ENCODE data around the gene TARBP2. TPM values are rescaled to one million over a fixed set of nuclear protein-coding genes. Genes with fewer than 3 reads are reported as not detected.
A peak's percentile ranks its signal among the peaks of the same experiment; 100 is the strongest.

Gene TARBP2
- total RNA-seq, 1 donor from 2014 or later = 52.2 TPM

DNA sequence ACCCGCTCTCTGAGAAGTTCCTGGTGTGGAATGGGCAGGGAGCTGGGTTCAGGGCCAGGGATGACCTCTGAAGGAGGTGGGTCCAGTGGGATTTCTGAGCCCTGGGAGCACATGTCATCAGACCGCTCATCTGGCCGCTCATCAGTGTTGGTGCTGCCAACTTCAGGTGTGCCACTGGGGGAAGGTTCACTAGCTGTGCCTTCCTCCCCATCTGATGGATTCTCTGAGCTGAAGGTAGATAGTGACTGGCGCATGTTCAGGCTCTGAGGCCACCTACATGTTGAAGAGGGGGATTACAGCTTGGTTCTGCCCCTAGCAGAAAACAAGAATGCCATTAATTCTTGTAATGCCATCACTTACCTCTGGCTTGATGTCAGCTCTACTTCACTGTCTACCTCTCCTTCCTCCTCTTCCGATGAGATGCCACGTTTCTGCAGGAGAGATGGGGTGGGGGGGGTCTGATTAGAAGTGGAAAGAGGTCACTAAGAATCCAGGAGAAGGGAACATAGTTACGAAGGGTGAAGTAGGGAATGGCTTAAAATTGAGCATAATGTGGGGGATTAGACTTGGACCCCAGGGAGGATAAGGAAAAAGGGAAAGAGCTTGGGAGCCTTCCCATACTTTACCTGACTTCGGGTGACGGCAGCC is 19.0 kb upstream of the TARBP2 start:
- H3K36me3 Mint-ChIP-seq (ENCODE audit: low read depth) = peaks cover 63% of the 10 kb centered on the region
- intact Hi-C loops (cut with micrococcal nuclease) = no loop called here
- H3K4me3 Mint-ChIP-seq = no peak overlapping the region
- no peaks in the 10 kb centered on the region for H3K27me3 Mint-ChIP-seq
- no peak for DNase-seq
- no peaks in the 10 kb centered on the region for H3K9me3 Mint-ChIP-seq
- no peaks in the 10 kb centered on the region for H3K4me1 Mint-ChIP-seq
- peak overlapping the region; percentile 20 for H3K27ac Mint-ChIP-seq

- Mint-ChIP-seq H3K27me3 (no peaks in the 10 kb centered on the region), H3K4me1 (peaks cover 3% of the 10 kb centered on the region), H3K9me3 (no peaks in the 10 kb centered on the region), H3K27ac (no peak overlapping the region), H3K36me3 (ENCODE audit: low read depth) (peaks cover 63% of the 10 kb centered on the region), H3K4me3 (no peak overlapping the region)
- intact Hi-C loops (cut with micrococcal nuclease) = no loop called here
- no peak for DNase-seq
These were observed 18.4 kb upstream of the TARBP2 start for GRCh38 chr12:53482626-53483168.

DNA sequence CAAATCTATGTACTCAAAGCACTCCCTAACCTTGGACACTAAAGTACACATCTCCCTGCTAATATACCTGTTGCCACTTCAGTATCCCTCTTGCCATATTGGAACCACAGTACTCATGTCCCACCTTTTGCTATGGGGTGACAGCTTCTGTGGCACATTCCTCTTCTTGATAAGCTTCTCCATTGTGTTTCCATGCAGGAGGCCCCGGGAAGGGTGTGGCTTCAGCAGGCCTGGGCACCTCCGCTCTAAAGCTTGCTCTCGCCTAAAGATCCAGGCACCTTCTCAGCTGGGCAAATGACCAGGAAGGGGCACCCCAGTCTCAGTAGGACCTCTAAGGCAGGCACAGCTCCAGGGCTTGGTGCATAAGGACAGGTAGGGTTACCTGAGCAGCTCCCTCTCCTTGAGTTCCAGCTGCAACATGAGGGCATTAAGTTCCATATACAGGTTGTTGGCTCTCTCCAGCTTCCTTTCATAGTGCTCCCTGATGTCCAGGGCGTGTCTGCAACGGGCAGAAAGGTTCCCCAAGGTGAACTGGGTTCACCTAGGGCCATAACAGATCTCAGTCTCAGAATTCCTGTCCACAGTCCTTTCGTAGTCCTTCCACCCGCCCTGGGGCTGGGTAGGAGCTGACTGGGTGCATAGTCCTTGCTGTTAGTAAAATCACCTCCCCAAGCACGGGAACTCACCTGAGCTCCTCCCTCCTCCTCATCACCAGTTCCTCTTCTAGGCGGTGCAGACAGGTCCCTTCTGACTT is 17.7 kb upstream of the TARBP2 start:
- Mint-ChIP-seq H3K4me1 (peaks cover 3% of the 10 kb centered on the region), H3K27ac (no peak overlapping the region), H3K4me3 (no peak overlapping the region), H3K27me3 (no peaks in the 10 kb centered on the region), H3K9me3 (no peaks in the 10 kb centered on the region), H3K36me3 (ENCODE audit: low read depth) (peaks cover 62% of the 10 kb centered on the region)
- intact Hi-C loops (cut with micrococcal nuclease) = no loop called here
- DNase-seq = no peak

DNA sequence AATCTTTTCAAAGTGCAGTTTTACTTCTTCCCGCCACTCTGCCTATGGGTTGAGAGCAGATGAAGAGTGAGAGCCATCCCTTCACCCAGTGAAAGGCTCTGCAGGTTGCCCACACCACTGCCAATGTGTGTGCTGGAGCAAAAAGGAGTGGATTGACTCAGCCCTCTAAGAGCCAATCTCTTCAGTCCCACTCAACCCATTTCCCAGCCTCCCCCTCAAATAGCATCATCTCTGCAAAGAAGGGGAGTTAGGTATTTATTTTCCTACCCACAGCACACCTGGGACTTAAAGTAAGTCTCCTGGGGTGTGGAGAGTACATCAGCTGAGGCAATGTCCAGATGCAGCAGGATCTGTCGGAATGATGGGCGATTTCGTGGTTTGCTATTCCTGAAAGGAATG is 17.1 kb upstream of the TARBP2 start:
- Mint-ChIP-seq H3K4me3 (no peak overlapping the region), H3K4me1 (peaks cover 3% of the 10 kb centered on the region), H3K27ac (peak overlapping the region; percentile 9), H3K36me3 (ENCODE audit: low read depth) (peaks cover 56% of the 10 kb centered on the region), H3K9me3 (no peaks in the 10 kb centered on the region), H3K27me3 (no peaks in the 10 kb centered on the region)
- intact Hi-C loops (cut with micrococcal nuclease) = no loop called here
- no peak for DNase-seq

DNA sequence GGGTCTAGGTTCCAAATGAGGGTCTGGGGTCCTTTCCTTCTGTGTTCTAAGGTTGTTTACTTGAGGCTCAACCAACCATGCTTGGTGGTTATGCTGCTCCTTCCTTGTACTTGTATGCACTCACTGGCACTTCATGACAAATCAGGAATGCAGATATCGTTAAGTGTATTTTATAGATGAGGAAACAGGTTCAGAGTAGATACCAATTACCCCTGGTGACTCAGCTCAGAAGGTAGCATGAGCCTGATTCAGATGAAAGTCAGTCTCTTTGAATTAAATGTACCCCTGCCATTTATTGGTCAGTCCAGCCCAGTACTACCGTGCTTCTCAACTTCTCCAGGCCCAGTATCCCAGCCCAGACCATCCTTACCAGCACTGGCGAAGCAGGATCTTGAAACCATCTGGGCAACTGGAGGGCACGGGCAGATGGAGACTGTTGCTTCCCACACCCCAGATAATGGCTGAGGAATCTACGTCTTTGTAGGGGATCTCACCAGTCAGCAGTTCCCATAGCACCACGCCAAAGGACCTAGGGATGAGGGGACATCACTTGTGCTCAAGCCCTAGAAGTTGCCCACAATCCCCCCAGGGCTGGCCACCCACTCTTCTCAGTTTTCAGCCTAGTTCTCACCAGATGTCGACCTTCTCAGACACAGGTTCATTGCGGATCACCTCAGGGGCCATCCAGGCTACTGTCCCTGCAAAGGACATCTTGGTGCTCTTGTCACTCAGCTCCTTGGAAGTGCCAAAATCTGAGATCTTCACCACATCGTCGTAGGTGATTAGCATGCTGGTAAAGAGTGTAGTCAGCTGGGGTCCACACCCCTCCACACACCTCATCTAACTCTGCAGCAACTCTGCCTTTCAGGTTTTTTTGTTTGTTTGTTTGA is 16.2 kb upstream of the TARBP2 start:
- no peak for DNase-seq
- intact Hi-C loops (cut with micrococcal nuclease) = no loop called here
- H3K27ac Mint-ChIP-seq = no peak overlapping the region
- H3K9me3 Mint-ChIP-seq = no peaks in the 10 kb centered on the region
- peaks cover 47% of the 10 kb centered on the region for H3K36me3 Mint-ChIP-seq (ENCODE audit: low read depth)
- H3K27me3 Mint-ChIP-seq = no peaks in the 10 kb centered on the region
- no peak overlapping the region for H3K4me3 Mint-ChIP-seq
- H3K4me1 Mint-ChIP-seq = peaks cover 3% of the 10 kb centered on the region

DNA sequence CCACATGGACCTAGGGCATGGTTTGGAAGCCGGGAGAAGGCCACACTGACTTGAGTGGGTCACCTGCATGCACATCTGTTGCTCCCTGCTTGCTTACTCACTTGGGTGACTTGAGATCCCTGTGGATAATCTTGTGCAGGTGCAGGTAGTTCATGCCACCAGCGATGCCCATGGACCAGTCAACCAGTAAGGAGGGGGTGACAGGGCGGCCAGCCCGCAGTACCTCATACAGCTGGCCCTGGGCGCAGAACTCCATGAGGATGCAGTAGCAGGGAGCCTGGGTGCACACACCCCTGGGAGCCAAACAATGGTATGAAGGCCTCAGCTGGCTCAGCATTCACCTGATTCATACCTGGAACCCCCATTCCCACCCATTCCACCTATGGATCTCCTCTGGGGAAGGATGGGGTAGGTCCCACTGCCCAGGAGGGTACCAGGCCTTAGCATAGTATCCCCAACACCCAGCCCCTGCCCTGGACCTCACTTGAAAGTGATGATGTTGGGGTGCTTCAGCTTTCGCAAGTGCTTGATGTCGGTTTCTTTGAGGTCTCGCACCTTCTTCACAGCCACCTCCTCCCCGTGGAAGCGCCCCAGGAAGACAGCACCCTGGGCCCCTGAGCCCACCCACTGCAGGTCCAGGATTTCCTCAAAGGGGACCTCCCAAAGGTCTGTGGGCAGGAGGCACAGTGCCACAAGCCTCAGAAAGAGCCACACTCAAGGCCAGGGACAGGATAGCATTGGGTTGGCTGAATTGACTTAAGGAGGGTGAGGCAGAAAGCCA is 14.9 kb upstream of the TARBP2 start:
- Mint-ChIP-seq H3K27me3 (no peaks in the 10 kb centered on the region), H3K4me3 (no peak overlapping the region), H3K4me1 (peaks cover 3% of the 10 kb centered on the region), H3K36me3 (ENCODE audit: low read depth) (peaks cover 40% of the 10 kb centered on the region), H3K27ac (no peak overlapping the region), H3K9me3 (no peaks in the 10 kb centered on the region)
- intact Hi-C loops (cut with micrococcal nuclease) = no loop called here
- no peak for DNase-seq

GRCh38 chr12:53486736-53487487 is 14.2 kb upstream of the TARBP2 start:
- Mint-ChIP-seq H3K27ac (no peak overlapping the region), H3K4me3 (no peak overlapping the region), H3K9me3 (no peaks in the 10 kb centered on the region), H3K27me3 (no peaks in the 10 kb centered on the region), H3K4me1 (peaks cover 3% of the 10 kb centered on the region), H3K36me3 (ENCODE audit: low read depth) (peaks cover 37% of the 10 kb centered on the region)
- intact Hi-C loops (cut with micrococcal nuclease) = no loop called here
- no peak for DNase-seq

GRCh38 chr12:53489242-53489864 is 11.7 kb upstream of the TARBP2 start:
- H3K9me3 Mint-ChIP-seq = no peaks in the 10 kb centered on the region
- DNase-seq = no peak
- peak overlapping the region; percentile 11 for H3K27ac Mint-ChIP-seq
- no peaks in the 10 kb centered on the region for H3K27me3 Mint-ChIP-seq
- H3K4me3 Mint-ChIP-seq = no peak overlapping the region
- intact Hi-C loops (cut with micrococcal nuclease) = no loop called here
- peaks cover 21% of the 10 kb centered on the region for H3K4me1 Mint-ChIP-seq
- H3K36me3 Mint-ChIP-seq (ENCODE audit: low read depth) = peaks cover 24% of the 10 kb centered on the region

- H3K4me1 Mint-ChIP-seq = peaks cover 28% of the 10 kb centered on the region
- H3K36me3 Mint-ChIP-seq (ENCODE audit: low read depth) = peaks cover 7% of the 10 kb centered on the region
- no peak for DNase-seq
- no peaks in the 10 kb centered on the region for H3K9me3 Mint-ChIP-seq
- intact Hi-C loops (cut with micrococcal nuclease) = no loop called here
- no peaks in the 10 kb centered on the region for H3K27me3 Mint-ChIP-seq
- H3K27ac Mint-ChIP-seq = peak overlapping the region; percentile 73
- peak overlapping the region; percentile 94 for H3K4me3 Mint-ChIP-seq
These were observed 8.9 kb upstream of the TARBP2 start for GRCh38 chr12:53492188-53492587.

- intact Hi-C loops (cut with micrococcal nuclease) = loop anchor here (1.0 kb wide), 1 partner anchor 8 kb away; the partner anchor contains the start of gene TARBP2
- peak; percentile 97 for DNase-seq
- no peaks in the 10 kb centered on the region for H3K27me3 Mint-ChIP-seq
- H3K36me3 Mint-ChIP-seq (ENCODE audit: low read depth) = peaks cover 2% of the 10 kb centered on the region
- no peaks in the 10 kb centered on the region for H3K9me3 Mint-ChIP-seq
- H3K4me3 Mint-ChIP-seq = peak overlapping the region; percentile 94
- peaks cover 31% of the 10 kb centered on the region for H3K4me1 Mint-ChIP-seq
- H3K27ac Mint-ChIP-seq = peak overlapping the region; percentile 90
These were observed 8.1 kb upstream of the TARBP2 start for GRCh38 chr12:53492830-53493609.

GRCh38 chr12:53493610-53494391 is 7.3 kb upstream of the TARBP2 start:
- Mint-ChIP-seq H3K9me3 (no peaks in the 10 kb centered on the region), H3K4me1 (peaks cover 38% of the 10 kb centered on the region), H3K27ac (peak overlapping the region; percentile 90), H3K27me3 (no peaks in the 10 kb centered on the region), H3K36me3 (ENCODE audit: low read depth) (peaks cover 2% of the 10 kb centered on the region), H3K4me3 (peak overlapping the region; percentile 94)
- intact Hi-C loops (cut with micrococcal nuclease) = loop anchor here (1.0 kb wide), 1 partner anchor 8 kb away; the partner anchor contains the start of gene TARBP2
- DNase-seq = no peak

All from activated CD4-positive, alpha-beta T cell treated with anti-CD3 and anti-CD28 coated beads, Interleukin-2, amount 10 ng/mL, durations not matched to agents 24 days and 14 days (primary cell).